Measurements from ENCODE around the gene TRAF7. TPM values are rescaled to one million over a fixed set of nuclear protein-coding genes. Genes with fewer than 3 reads are reported as not detected.

The TRAF7 gene
- total and polyA plus RNA-seq, 2 of the 8 experiments (the other 6 are each of a cell fraction or from before 2014, with no cell fraction given) = 96.8 to 148 TPM

GRCh38 chr16:2170587-2171435 is 15.2 kb downstream of the TRAF7 start:
- no peak overlapping the region for H2BK12ac ChIP-seq (ENCODE audit: low read depth, low read length)
- H2BK5ac ChIP-seq (ENCODE audit: low read depth, low read length) = no peak overlapping the region
- no peaks in the 10 kb centered on the region; a peak in 1 of 7 replicates for H3K4me1 ChIP-seq (replicated peaks in 1 of 4; ENCODE audit: control insufficient read depth in 3 of 4, insufficient read depth in 4 of 4, low read length in 3 of 4)
- no peak overlapping the region for H3K56ac ChIP-seq (replicated peaks; ENCODE audit: insufficient read length, low read depth, low read length)
- peaks cover 2 to 31% of the 10 kb centered on the region in 2 experiments for H4K20me1 ChIP-seq (replicated peaks in 1 of 2; ENCODE audit: control insufficient read depth in 1 of 2, insufficient read depth in 2 of 2, low read length in 2 of 2)
- no peak overlapping the region for H2BK120ac ChIP-seq (replicated peaks; ENCODE audit: low read depth, low read length)
- H3K18ac ChIP-seq (ENCODE audit: extremely low read depth, low read length) = no peak overlapping the region
- no peaks in the 10 kb centered on the region; a peak in 1 of 4 replicates for H3K9me3 ChIP-seq (ENCODE audit: insufficient read depth in 2 of 2, low read depth in 1 of 2, low read length in 1 of 2)
- peaks cover 26 to 58% (median 45%) of the 10 kb centered on the region in 4 experiments for H3K36me3 ChIP-seq (ENCODE audit: control insufficient read depth in 2 of 4, insufficient read depth in 4 of 4, low read length in 3 of 4)
- peaks cover 5% of the 10 kb centered on the region; the same call in 1 of the 2 replicates for H3K79me1 ChIP-seq (ENCODE audit: low read depth, low read length)
- no peak overlapping the region for H3K9ac ChIP-seq (replicated peaks in 1 of 4; ENCODE audit: extremely low read depth in 1 of 4, low read depth in 3 of 4, low read length in 3 of 4)
- WGBS, 2 experiments (ENCODE audit: extremely low coverage in 1 of 2, insufficient coverage in 1 of 2, insufficient read length in 1 of 2, insufficient replicate concordance in 2 of 2, low coverage in 1 of 2, low lambda C conversion rate in 2 of 2, missing lambda C conversion rate in 1 of 2) = 94% methylated on average over 29 of the region's 47 CpGs; no CpG with 5 or more reads in 1 of the 2 experiments
- no peak overlapping the region for H3K4ac ChIP-seq (replicated peaks; ENCODE audit: insufficient read length, low read depth, low read length)
- POLR2A ChIA-PET (ENCODE audit: partially characterized antibody) = interaction anchor here (0.9 to 13.5 kb wide), 5 partner anchors 14 to 83 kb away, joined by 3 to 312 read pairs (median 5); partner anchors contain the start of genes ECI1 and TRAF7
- H3K4me2 ChIP-seq (ENCODE audit: insufficient read depth in 1 of 2, low read depth in 2 of 2, low read length in 2 of 2) = no peak overlapping the region
- CTCF ChIA-PET (ENCODE audit: partially characterized antibody) = no interaction called here
- H3K23ac ChIP-seq (ENCODE audit: insufficient read length) = no peak overlapping the region
- H3K79me2 ChIP-seq (ENCODE audit: control insufficient read depth in 1 of 2, insufficient read depth in 2 of 2, low read length in 2 of 2) = peaks cover 0 to 4% of the 10 kb centered on the region in 2 experiments; a peak in 1 of 4 replicates
- H3K27me3 ChIP-seq (replicated peaks in 1 of 4; ENCODE audit: control insufficient read depth in 3 of 4, extremely low read depth in 1 of 4, insufficient read depth in 3 of 4, low read length in 3 of 4) = no peaks in the 10 kb centered on the region
- no peak overlapping the region for H2BK15ac ChIP-seq (ENCODE audit: low read length)
- no peak overlapping the region for H3K4me3 ChIP-seq (ENCODE audit: extremely low read depth in 1 of 4, insufficient read depth in 2 of 4, low read depth in 3 of 4, low read length in 4 of 4)
- H2AK5ac ChIP-seq (ENCODE audit: low read depth, low read length) = no peak overlapping the region
- no peak overlapping the region for H3K14ac ChIP-seq (ENCODE audit: insufficient read length)
- no peak for DNase-seq (ENCODE audit: low read depth in 1 of 2, low spot score in 2 of 2)
- no peaks in the 10 kb centered on the region for H3K23me2 ChIP-seq (ENCODE audit: low read depth, low read length)
- H4K91ac ChIP-seq (replicated peaks; ENCODE audit: insufficient read length, low read length) = no peak overlapping the region
- H3K27ac ChIP-seq (ENCODE audit: low read depth, low read length) = no peak overlapping the region
- H4K5ac ChIP-seq (ENCODE audit: insufficient read length, low read depth, low read length) = no peak overlapping the region
- no peak overlapping the region for H2BK20ac ChIP-seq (ENCODE audit: low read length)
- no peak for FAIRE-seq
- H4K8ac ChIP-seq (ENCODE audit: extremely low read depth, insufficient read depth, low read length) = peak overlapping the region; percentile 51; the same call in 1 of the 2 replicates
- no peak overlapping the region for H2AFZ ChIP-seq (ENCODE audit: low read length)
- TF ChIP-seq NRF1 (IDR thresholded peaks at IDR 0.05; ENCODE audit: low read depth, low read length) (no peak), NANOG (IDR thresholded peaks at IDR 0.05; ENCODE audit: insufficient read depth, low read depth, low read length, poor library complexity, severe bottlenecking) (no peak), HDAC2 (IDR thresholded peaks at IDR 0.05; ENCODE audit: borderline replicate concordance in 1 of 2, low read depth in 2 of 2, low read length in 2 of 2) (no peak), RBBP5 (IDR thresholded peaks at IDR 0.05; ENCODE audit: borderline replicate concordance, low read depth, low read length) (no peak), GABPA (IDR thresholded peaks at IDR 0.05; ENCODE audit: borderline replicate concordance, insufficient read depth, low read length) (no peak), ZNF274 (IDR thresholded peaks at IDR 0.05; ENCODE audit: borderline replicate concordance, extremely low read depth, low read length) (no peak), CTCF (IDR thresholded peaks at IDR 0.05; ENCODE audit: control extremely low read depth in 1 of 3, insufficient read depth in 1 of 3, low read depth in 1 of 3, low read length in 3 of 3) (no peak)
